GM10266 (cell line): ENCODE measurements around the gene MKNK2.

ENCODE experiments used
- DNase-seq: peaks from one replicate; pipeline ENCODE4 v3.0.0; 2012; ENCODE audit errors: extremely low spot score
- CTCF ChIP-seq: IDR thresholded peaks from 2 replicates; pipeline ENCODE4 v1.5.1; 2012; ENCODE audit warnings: mild to moderate bottlenecking, low read depth; ENCODE audit not compliant: control insufficient read depth, insufficient read depth; ENCODE audit errors: missing control alignments

Gene MKNK2

GRCh38 chr19:2033825-2034159 is 17.3 kb downstream of the MKNK2 start:
- DNase-seq: no peak
- TF ChIP-seq CTCF: no peak

- no peak for TF ChIP-seq CTCF
- no peak for DNase-seq
These were observed 17.8 kb downstream of the MKNK2 start for GRCh38 chr19:2033115-2033824.

GRCh38 chr19:2032296-2032941 is 18.6 kb downstream of the MKNK2 start:
- DNase-seq: no peak
- TF ChIP-seq CTCF: no peak

DNA sequence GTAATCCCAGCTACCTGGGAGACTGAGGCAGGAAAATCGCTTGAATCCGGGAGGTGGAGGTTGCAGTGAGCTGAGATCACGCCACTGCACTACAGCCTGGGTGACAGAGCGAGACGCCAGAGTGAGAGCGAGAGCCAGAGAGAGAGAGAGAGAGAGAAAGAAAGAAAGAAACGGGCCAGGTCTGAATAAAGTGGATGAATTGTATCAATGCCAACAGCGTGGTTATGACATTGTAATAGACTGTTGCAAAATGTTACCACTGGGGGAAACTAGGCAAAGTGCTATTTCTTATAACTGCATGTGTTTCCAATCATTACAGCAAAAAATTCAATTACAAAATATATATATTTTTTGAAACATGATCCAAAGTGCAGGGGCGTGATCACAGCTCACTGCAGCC is 23.7 kb downstream of the MKNK2 start:
- TF ChIP-seq CTCF: no peak
- DNase-seq: no peak

- no peak for TF ChIP-seq CTCF
- DNase-seq: no peak
These were observed 24.3 kb downstream of the MKNK2 start for GRCh38 chr19:2026770-2027169.

- DNase-seq: no peak
- TF ChIP-seq CTCF: no peak
These were observed 28.8 kb downstream of the MKNK2 start for GRCh38 chr19:2022289-2022688.

DNA sequence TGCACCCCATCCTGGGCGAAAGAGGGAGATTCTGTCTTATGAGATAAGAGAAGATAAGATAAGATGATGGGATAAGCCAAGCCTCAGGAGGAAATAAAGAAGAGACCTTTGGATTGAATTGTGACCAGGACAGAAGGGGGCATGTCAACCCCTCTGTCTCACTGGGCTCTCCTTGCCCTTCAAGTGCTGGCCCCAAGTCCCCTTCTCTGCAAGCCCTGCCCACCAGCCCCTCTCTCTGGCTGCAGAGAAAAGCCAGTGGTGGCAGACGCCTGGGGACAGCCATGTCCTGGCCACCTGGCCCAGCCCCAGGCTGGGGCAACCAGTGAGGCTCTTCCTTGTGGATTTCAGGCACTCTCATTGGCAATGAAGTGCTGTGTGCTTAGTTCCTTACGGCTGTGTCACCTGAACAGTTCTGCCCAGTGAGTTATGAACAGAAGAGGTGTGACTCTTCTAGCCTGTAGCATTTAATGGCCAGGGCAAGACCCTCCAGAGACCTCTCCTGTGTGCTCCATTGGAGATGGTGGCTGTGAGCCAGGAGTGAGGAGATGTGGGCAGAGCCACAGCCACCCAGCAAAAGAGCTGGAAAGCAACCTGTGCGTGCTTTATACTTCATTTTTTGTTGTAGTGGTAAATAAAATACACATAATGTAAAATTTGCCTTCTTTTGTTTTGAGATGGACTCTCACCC is 29.4 kb downstream of the MKNK2 start:
- TF ChIP-seq CTCF: no peak

More for the DNA sequence above, 29.4 kb downstream of the MKNK2 start:
- no peak for DNase-seq
